GM18511 (cell line): ENCODE data around the gene B3GALT6.

ENCODE experiments used
- ATAC-seq: cut with Tn5 transposase; IDR thresholded peaks from one replicate; pipeline ENCODE4 v1.9.1; 2021; ENCODE audit warnings: mild to moderate bottlenecking, moderate library complexity; ENCODE audit not compliant: unreplicated experiment

The B3GALT6 gene

DNA sequence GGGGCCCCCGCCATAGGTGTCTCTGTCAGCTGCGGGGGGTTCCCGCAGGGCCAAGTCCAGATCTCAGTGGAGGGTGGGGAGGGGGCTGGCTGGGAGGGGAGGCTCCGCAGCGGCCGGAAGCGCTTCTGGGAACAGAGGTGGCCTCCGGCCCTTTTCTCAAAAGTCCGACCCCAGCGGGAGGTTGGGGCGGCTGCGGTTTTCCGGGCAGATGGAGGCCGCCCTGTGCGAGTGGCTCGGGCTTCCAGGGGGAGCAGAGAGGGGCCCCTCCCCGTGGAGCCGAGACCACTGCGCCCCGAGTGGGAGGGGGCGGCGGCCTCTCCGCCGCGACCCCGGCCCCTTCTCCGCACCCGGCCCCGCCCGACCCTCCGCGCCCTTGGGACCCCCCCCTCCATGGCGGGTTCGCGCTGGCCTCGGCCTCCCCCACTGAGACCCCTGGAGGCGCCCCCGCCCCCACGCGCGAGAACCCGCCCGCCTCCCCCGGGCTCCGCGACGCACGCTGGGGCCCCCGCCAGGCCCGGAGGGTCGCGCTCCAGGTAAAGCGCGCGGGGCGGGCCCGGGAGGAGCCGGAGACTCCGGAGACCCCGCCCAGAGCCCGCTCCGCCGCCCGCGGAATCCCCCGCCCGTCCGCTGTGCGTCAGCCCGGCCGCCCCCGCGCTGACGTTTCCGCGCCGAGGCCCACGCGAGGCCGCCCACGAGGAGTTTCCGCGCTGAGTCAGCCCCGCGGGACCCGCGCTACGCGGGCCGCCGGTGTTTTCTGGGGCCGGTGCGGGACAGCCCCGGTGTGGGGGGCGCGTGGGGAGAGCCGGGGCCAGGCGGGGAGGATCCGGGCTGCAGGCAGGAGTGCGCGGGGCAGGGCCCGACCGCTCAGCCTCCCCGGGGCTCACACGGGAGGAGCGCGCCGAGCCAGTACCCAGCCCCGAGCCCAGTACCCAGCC lies 30.9 kb upstream of the B3GALT6 start:
- peak; percentile 65 for ATAC-seq

- ATAC-seq: no peak
These were observed 29.0 kb upstream of the B3GALT6 start for GRCh38 chr1:1202831-1203560.

DNA sequence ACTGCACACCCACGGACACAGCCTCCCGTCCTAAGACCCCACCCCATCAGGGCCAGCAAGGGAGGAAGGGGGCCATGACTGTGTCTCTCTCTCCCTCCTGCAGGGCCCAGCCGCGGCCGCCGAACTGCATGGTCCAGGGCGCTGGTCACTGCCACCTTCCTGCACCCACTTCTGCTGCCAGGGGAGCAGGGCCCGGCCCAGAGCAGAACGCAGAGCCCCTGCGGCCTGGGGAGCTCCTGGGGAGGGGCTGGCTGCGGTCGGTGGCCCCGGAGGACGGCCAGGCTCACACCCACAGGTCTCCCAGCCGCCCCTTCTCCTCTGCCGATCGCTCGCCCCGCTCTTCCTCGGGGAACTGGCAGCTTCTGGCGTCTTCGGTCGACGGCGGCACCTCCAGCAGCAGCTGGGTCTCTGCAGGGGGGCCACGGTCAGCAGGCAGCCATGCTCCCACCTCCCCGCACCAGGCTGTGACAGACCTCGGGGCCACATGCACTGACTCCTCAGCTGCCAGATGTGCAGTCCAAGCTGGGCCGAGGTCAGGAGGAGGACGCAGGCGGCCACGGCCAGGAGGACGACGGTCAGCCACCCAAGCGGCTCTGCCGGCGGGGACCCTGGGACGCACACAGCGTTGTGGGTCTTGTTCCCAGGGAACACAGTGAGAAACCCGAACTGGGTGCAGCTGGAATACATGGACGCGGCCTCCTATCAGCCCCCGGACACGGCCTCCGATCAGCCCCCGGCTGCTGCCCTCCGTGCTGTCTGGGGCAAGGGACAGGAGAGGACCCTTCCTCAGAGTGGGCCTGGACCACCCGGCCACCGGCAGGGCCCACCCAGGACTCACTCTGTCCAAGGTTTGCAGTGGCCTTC lies 28.2 kb upstream of the B3GALT6 start:
- no peak for ATAC-seq

GRCh38 chr1:1204425-1204920 lies 27.6 kb upstream of the B3GALT6 start:
- ATAC-seq: no peak

DNA sequence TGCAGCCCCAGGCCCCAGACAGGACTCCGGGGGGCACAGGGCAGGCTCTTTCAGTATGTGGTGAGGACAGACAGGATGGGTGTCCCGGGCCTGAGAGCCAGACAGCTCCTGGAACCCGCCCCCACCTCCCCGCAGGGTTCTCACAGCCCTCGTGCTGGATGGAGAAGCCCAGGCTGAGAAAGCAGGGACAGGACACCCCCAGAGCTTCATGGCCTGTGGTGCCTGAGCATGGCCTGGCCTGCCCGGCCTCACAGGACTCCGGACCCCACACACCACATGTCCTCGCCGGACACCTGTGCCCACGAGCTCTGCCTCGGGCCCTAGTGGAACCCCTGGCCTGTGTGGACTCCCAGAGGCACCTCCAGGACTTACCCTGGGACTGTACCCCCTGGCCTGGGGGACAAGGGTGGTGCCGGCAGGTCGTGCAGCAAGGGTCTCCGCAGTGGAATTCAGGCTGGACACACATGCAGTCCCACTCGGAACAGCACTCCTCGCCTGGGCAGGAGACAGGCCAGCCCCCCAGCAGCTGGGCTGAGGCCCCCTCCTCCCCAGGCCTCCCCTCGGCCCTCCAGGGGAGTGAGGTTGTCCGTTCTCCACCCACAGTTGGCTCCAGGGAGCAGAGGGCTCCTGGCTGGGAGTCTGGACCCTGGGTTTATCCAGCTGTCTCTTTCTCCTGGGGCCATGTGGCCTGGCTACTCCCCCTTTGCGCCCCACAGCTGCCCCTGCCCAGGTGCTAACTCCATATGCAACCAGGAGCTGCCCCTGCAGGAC lies 26.9 kb upstream of the B3GALT6 start:
- no peak for ATAC-seq

DNA sequence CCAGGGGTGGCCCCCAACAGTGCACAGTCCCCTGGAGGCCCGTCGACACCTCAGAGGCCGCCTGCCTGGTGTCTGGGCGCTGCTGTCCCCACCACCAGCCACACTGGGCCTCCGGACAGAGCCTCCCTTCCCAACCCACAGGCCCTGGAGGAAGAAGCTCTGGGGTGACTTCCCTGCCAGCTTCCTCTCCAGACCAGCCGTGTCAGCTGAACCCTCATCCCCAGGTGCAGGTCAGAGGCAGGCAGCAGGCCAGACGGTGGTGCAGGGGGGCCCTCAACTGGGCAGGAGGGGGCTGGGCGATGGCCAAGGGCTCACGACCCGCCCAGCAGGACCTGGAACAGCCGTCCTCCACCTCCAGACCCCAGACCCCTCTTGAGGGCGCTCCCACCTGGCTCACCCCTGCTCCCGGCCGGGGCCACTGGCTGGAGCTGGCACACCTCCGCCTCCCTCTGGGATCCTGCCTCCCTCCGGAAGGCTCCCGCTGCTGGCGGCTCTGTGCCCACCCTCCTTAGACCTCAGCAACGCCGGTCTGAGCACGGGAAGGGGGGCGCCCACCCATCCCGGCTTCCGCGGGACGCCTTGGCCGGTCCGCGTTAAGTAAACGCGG lies 26.2 kb upstream of the B3GALT6 start:
- ATAC-seq: no peak

DNA sequence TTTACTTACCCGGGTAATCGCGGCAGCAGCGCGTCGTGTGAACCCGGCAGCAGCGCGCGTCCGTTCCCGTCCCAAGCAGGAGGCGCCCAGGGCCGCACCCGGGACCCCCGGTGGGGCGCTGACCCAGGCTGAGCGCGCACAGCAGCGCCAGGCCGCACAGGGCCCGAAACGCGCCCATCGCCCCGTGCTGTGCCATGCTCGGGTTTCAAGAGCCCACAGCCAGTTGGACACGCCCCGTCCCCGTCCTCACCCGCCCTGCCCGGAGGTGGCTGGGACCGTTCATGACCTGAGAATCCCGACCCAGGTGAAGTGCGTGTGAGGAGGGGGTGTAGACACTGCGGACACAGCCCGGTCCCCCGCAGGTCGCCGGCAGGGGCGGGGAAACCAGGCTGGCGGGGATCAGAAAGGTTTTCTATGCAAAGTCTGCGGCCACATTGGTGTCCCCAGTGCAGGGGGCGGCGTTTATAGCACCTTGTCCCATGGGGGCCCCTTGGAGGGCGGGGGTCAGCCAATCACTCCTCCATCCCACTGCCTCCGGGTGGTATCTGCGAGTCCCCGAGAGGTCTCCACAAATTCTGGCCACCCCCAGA lies 25.6 kb upstream of the B3GALT6 start, which contains the start of gene TNFRSF18:
TNFRSF18 (minus strand) TSS at position 217 of the 590 bp plus-strand sequence; CDS start at position 196, 21 bp downstream.
- ATAC-seq: no peak

GRCh38 chr1:1206966-1207531 lies 25.0 kb upstream of the B3GALT6 start:
- no peak for ATAC-seq

- ATAC-seq: no peak
These were observed 24.5 kb upstream of the B3GALT6 start for GRCh38 chr1:1207571-1207892.

GRCh38 chr1:1208713-1209433 lies 23.2 kb upstream of the B3GALT6 start:
- no peak for ATAC-seq

GRCh38 chr1:1210726-1211540 lies 21.1 kb upstream of the B3GALT6 start:
- ATAC-seq: no peak

DNA sequence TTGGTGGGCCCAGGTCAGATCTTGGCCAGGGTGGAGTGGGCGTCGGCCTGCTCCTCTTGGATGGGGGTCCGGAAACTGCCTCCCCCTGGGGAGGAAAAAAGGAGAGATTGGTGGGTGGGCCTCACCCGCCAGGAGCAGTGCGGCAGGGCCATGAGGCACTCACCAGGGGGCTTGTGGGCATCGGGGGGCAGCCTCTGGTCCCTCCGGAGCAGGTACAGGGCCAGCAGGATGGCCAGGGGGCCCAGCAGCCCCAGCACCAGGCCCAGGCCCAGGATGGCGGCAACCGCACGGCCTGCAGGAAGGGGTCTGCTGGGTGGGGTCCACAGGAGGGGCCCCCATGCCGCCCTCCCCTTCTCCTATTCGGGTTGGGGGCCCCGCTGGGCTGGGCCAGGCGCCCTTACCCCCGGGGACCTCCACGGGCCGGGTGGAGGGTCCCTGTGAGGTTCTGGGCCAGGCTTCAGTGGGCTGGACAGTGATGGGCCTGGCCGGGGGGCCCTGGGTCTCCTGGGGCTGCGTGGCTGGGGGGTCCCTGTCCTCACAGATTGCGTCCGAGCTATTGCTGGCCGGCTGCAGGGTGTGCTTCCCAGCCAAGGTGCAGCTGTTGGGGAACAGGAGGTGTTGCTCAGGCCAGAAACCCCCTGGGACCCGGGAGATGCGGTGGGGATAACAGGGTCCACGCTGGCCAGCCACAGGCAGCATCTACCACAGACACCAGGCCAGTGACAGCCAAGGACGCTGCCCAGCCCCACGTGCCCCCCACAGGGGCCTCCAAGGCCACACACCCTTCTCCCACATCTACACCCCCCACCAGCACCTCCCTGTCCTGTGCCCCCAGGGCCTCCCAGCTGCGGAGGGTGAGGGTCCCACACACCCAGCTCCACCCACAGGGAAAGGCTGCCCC lies 20.2 kb upstream of the B3GALT6 start:
- ATAC-seq: no peak

GRCh38 chr1:1212780-1213344 lies 19.2 kb upstream of the B3GALT6 start:
- no peak for ATAC-seq

DNA sequence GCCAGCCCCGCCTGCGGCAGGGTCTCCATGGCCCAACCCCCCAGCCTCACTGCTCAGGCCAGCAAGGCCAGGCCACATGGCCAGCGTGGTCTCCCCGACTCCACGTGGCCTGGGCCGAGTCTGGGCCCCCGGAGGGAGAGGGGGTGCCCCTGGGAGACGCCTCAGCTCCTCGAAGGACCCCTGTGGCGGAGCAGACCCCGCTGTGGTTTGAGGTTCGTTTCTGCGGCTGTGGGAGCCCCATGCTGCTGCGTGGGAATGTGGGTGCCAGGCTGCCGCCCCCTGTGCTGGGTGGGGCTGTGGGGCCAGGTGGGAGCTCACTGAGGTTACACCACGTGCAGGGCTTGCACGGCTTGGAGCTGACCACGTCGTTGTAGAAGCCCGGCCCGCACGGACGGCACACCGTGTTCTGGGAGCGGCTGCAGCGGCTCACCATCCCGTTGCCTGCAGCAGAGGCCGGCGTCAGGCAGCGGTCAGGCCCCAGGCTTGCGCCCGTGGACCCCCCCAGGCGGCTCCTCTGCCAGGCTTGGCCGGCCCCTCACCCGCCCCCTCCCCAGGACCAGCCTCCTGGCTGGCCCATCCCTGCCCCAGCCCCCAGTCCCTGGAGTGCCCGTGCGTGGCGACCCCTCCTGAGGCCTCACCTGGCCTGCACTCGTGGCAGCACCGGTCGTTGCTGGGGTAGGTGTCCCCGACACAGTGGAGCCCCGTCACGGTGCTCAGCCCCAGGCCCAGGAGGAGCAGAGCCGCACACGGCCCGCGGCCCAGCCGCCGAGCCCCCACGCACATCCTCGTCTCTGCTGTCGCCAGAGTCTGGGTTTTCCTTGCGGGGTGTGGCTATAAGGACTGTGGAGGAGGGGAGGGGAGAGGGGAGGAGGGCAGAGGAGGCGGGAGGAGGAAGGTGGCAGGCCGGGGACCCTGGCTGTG lies 18.4 kb upstream of the B3GALT6 start, which contains the start of gene TNFRSF4:
TNFRSF4 (minus strand) TSS at position 809 of the 921 bp plus-strand sequence; CDS start at position 783, 26 bp downstream.
- ATAC-seq: no peak

DNA sequence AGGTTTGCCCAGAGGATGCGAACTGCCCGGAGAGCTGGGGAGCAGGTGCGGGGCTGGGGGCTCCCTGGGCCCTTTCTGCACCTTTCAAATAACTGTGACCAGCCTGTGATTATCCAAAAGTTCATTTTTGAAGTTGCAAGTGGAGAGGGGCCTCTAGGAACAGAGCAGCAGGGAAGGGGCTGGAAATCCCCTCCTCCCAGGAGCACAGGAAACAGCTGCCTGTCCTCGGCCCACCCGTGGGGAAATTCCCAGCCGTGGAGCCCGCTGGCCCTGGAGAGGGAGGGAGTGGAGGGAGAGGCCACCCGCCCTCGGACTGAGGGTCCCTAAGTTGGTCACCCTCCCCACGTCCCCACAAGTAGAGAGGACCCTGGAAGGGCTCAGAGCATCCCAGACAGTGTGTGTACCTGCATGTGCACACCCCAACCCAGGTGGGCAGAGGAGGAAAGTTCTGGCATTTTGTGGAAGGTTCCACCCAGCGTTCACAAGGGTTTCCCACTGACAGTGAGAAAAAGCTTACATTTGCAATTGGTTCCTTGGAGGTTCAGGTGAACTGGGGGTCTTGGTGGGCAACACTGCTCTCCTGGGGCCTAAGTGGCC lies 16.9 kb upstream of the B3GALT6 start:
- no peak for ATAC-seq
